NCI-H345 treated with DMSO at 0.1 percent for 48 hours (cell line): ENCODE measurements around the gene CMTM4.

ENCODE experiments used
- DNase-seq: peaks from one replicate; lab custom pipeline; 2025; ENCODE audit not compliant: unreplicated experiment; lab: John Stamatoyannopoulos, UW

Gene CMTM4

DNA sequence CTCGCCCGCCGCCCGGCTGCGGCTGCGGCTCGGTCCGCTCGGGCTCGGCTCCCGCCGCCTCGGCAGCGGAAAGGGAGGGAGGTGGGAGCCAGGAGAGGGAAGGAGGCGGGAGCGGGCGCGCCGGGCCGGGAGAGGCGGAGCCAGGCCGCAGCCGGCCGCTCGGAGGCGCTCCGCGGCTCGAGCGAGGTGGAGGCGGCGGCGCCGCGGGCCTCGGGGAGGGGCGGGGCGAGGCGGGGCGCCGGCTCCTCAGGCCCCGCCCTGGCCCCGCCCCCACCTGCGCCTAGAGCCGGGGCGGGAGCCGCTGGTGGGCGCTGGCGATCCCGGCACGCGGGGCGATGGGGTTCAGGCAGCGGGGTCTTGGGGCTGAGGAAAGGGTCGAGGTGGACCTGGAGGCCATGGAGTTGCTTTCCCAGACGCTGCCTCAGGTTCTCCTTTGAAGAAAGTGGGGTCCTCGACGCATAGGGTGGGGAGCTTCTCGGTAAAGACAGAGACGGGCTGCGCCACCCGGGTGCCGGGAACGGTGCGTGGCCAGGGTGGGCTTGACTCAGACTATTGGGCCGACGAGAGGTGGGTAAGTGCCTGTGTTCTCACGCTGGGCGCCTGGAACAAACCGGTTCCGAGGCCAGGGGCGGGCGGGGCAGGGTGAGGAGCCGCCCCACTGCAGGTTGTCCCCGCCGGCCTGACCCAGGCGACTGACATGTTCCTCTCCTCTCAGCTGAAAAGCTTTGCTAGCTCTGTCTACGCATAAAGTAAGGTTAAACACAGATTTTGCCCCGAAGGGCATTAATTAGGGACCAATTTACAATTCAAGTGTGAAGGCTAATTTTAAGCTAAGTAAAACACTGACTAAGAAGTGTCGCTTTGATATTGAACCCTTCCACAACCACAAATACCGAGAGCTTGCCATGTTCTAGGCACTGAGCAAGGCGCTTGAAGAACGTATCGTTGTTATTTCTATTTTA lies at the start of gene CMTM4:
Gene CMTM4 (minus strand): TSS at position 75 of the 962 bp plus-strand sequence. CDS start 218 bp downstream, outside the sequence.
- DNase-seq = peak; percentile 56

DNA sequence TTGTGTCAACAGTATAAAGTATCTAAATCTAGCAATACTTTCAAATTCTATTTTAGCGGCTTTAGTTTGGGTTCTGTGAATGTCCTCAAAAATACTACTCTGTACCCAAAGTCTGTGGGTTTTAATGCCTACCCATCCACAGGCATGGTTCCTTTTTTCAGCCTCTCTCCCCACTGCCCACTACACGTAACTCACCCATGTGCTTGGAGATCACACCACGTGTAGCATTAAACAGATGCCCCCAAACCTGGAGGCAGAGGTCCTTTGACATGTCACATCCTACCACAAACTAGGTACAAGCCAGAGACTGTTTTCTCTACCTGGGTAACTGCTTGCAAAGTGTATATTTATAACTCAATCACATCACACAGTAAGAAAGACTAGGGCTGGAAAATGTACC lies 49.5 kb upstream of the CMTM4 start:
- no peak for DNase-seq

GRCh38 chr16:66741950-66742808 lies 45.6 kb upstream of the CMTM4 start:
- DNase-seq = no peak

DNA sequence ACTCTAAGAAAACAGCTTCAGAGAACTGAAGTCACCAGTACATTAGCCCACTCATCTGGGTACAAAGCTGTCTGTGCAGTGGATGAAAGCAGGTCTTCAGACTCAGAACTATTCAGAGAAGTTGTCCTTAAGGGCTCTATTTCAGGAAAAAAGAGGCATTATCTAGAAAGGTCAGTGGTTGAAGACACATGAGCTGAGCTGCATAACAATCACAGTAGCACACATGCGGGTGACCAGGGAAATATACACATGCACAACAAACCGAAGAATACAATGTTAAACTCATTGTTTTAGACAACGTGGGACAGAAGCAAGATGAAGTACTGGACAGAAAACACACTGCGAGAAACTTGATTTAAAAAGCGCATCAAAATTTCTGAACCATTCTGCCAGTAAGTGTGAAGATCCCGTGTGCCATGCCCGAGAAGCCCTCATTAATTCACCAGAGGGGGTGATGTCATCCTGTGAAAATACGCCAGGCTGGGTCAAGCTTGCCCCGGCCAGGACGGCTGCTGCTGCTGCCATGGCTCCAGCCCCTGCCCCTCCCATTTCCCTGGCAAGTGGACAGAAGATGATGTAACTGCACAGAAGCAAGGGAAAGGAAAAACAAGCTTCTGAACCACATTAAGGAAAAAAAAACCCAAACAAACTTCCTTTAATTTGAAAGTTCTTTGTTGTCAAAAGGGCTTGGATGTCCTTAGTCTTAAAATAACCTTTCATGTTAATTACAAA lies 44.8 kb upstream of the CMTM4 start:
- no peak for DNase-seq

GRCh38 chr16:66740533-66740932 lies 44.0 kb upstream of the CMTM4 start:
- DNase-seq = no peak

- DNase-seq = no peak
Measured at GRCh38 chr16:66740010-66740409, 43.5 kb upstream of the CMTM4 start.

GRCh38 chr16:66735891-66736290 lies 39.3 kb upstream of the CMTM4 start:
- no peak for DNase-seq

DNA sequence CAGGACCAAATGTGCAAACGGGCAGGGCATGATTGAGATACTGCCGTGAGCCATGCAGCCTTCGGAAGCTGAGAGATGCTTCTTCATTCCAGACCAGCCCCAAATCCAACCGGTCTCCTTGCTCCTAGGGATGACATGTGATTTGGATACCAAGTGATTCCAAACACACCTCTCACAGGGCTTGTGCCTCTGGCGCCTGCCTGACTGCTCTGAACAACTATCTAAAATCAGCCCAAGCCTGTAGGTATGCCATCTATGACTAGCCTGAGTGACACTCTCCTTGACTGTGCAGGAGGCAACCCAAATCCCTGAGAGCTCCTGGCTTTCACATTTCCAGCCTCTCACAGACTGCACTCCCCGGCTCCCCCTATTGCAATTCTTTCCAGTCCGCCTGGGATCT lies 34.6 kb upstream of the CMTM4 start:
- DNase-seq = no peak

DNA sequence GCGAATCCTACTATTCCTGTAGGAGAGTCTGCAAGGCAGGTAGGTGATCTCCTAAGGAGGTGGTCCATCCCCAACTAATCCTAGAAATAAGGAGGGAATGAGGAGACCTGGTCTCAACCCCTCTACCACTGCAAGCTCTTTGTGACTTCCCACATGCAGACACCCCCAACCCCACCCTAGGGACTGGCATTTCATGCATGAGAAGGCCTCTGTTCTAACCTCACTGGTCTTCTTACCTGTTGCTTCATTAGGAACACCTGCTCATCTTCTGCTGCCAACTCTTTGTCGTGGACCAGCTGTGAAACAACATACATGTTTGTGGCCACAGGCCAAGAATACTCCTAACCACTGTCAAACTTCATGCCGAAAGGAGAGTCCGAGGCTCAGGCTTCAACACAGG lies 32.3 kb upstream of the CMTM4 start:
- DNase-seq = no peak

- peak; percentile 9 for DNase-seq
Measured at GRCh38 chr16:66728117-66728787, 31.7 kb upstream of the CMTM4 start.

DNA sequence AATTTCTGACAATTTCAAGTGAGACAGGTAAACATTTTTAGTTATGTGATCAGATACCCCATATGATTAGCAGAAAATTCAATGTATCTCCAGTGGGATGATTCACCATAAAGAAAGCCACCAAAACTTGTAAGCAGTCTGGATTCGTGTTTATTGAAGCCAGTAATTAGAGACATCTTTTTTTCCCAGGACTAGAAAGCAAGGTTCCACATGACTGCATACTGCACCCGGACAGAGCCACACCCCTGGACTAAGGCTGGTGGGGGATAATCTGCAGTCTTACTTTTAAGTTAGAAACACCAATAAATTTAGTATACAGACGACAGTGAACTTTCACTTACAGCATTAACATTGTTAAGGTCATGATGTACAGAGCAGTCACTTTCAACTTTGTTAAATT lies 24.2 kb upstream of the CMTM4 start:
- no peak for DNase-seq

- DNase-seq = no peak
Measured at GRCh38 chr16:66719246-66719645, 22.7 kb upstream of the CMTM4 start.

GRCh38 chr16:66717776-66718175 lies 21.2 kb upstream of the CMTM4 start:
- DNase-seq = no peak

GRCh38 chr16:66717112-66717675 lies 20.7 kb upstream of the CMTM4 start:
- DNase-seq = no peak

DNA sequence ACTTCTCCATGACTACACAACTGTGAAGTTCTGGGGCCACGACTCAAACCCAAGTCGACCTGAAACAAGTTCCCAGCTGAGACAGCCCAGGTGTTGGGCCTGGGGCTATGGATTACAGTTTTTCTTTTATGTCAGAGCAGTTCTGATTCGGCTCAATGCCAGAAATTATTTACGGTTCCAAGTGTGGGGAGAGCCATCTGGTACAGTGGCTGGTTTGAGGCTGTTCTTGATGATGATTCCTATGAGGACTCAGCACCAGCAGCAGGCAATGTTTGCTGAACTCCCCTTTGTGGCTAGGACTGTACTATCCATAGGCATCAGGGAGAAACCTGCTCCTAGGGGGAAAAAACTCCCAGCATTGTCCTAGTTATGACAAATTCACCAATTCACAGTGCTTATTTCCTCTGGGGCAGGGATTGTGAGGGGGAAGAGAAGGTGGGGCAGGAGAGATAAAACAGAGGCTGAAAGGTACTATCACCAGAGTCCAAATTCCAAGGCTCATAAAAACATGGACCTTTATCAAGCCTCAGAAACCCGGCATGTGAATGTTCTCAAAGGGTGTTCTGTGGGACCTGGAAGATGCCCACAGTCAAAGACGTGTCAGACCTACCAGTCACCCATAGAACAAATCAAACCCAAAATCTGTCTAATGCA lies 18.2 kb upstream of the CMTM4 start:
- DNase-seq = no peak

DNA sequence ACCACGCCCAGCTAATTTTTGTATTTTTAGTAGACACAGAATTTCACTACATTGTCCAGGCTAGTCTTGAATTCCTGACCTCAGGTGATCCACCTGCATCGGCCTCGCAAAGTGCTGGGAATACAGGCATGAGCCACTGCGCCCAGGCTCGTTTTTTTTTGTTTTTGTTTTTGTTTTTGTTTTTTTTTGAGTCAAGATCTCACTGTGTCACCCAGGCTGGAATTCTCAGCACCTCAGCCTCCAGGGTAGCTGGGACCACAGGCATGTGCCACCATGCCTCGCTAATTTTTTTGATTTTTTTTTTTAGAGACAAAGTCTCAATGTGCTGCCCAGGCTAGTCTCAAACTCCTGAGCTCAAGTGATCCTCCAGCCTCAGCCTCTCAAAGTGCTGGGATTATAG lies 17.5 kb upstream of the CMTM4 start:
- DNase-seq = no peak

DNA sequence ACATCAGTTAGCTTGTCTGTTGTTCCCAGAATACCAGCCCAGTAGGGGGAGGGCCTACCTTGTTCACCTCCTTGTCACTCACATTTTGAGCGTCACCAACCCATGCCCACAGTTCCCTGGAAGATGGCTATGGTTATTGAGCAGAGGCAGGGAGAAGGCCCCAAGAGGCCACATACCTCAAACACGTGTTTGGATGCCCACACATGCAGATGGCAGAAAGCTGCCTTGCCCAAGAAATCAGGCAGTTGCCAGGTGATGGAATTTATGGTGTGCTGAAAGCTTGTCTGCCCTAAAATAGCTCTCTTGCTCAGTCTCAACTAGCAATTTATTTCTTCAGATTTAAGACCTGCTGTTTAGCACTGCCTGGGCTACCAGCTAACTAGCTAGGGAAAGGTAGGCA lies 16.5 kb upstream of the CMTM4 start:
- DNase-seq = no peak

GRCh38 chr16:66712512-66712911 lies 16.0 kb upstream of the CMTM4 start:
- DNase-seq = no peak

DNA sequence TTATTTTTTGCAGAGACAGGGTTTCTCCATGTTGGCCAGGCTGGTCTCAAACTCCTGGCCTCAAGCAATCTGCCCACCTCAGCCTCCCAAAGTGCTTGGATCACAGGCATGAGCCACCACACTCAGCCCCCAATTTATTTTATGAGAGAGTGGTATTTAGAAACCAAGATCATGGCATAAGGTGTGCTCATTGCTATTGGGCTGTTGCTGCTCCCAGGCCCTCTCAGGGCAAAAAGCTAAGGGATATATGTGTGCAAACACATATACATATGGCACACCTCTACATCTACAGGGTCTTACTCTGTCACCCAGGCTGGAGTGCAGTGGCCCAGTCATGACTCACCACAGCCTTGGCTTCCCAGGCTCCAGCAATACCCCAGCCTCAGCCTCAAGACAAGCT lies 15.0 kb upstream of the CMTM4 start:
- DNase-seq = no peak

DNA sequence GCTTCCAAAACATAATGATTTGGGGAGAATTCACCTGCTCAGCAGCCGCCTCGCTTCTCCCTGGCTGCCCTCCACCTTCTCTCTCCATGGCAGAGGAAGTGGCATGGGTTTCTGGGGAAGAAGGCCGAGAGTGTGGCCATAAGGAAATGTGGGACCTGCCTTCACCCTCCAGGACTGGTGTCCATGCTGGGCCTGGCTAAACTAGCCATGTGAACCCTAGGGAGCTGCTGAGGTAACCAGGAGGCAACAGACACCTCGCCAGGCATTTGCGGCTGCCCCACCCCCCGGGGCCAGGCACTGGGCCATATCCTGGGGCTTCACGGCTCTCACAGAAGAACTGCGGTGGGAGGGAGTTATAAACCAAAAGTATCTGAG lies 9.9 kb upstream of the CMTM4 start:
- DNase-seq = no peak
